MM.1S (cell line): ENCODE results near the gene CABLES1.

Experiments used
- DNase-seq: peaks from one replicate; pipeline ENCODE4 v3.0.0-alpha.2; 2015
- H2AFZ ChIP-seq: fragments of 300-600 bp; sonication (generic); 2 replicates; pipeline ENCODE4 v1.6.0; 2016; ENCODE audit warnings: antibody characterized with exemption, low read length
- H3F3A ChIP-seq: fragments of 300-600 bp; sonication (generic); 2 replicates; pipeline ENCODE4 v1.6.1; 2016; ENCODE audit warnings: mild to moderate bottlenecking, antibody characterized with exemption, low read length, moderate library complexity, mixed read lengths; ENCODE audit not compliant: insufficient read depth
- H3K27ac ChIP-seq: fragments of 300-600 bp; sonication (generic); 2 replicates; pipeline ENCODE4 v1.5.1; 2016; ENCODE audit warnings: mild to moderate bottlenecking, low read length
- H3K27me3 ChIP-seq: fragments of 300-600 bp; sonication (generic); replicated peaks from 2 replicates; pipeline ENCODE4 v1.6.0; 2016; ENCODE audit warnings: low read length; ENCODE audit not compliant: insufficient read depth
- H3K36me3 ChIP-seq: fragments of 300-600 bp; sonication (generic); replicated peaks from 2 replicates; pipeline ENCODE4 v1.6.1; 2016; ENCODE audit warnings: mild to moderate bottlenecking, low read length, mixed read lengths; ENCODE audit not compliant: insufficient read depth
- H3K4me1 ChIP-seq: fragments of 300-600 bp; sonication (generic); 2 replicates; pipeline ENCODE4 v1.6.1; 2016; ENCODE audit warnings: low read length, mixed read lengths
- H3K4me2 ChIP-seq: fragments of 300-600 bp; sonication (generic); 2 replicates; pipeline ENCODE4 v1.6.0; 2016; ENCODE audit warnings: low read depth, low read length
- H3K4me3 ChIP-seq: fragments of 300-600 bp; sonication (generic); 2 replicates; pipeline ENCODE4 v1.5.1; 2016; ENCODE audit warnings: low read length, mixed read lengths
- H3K79me2 ChIP-seq: fragments of 300-600 bp; sonication (generic); 2 replicates; pipeline ENCODE4 v1.6.1; 2016; ENCODE audit warnings: mixed run types, low read length, mixed read lengths
- H3K9ac ChIP-seq: fragments of 300-600 bp; sonication (generic); 2 replicates; pipeline ENCODE4 v1.6.1; 2016; ENCODE audit warnings: low read length, mixed read lengths
- H3K9me2 ChIP-seq: fragments of 300-600 bp; sonication (generic); replicated peaks from 2 replicates; pipeline ENCODE4 v1.6.1; 2016; ENCODE audit warnings: mild to moderate bottlenecking, low read length, mixed read lengths; ENCODE audit not compliant: insufficient read depth
- H3K9me3 ChIP-seq: fragments of 300-600 bp; sonication (generic); replicated peaks from 2 replicates; pipeline ENCODE4 v1.6.1; 2016; ENCODE audit warnings: mild to moderate bottlenecking, low read length, mixed read lengths; ENCODE audit not compliant: insufficient read depth
- H4K20me1 ChIP-seq: fragments of 300-600 bp; sonication (generic); 2 replicates; pipeline ENCODE4 v1.6.1; 2016; ENCODE audit warnings: mild to moderate bottlenecking, low read length, moderate library complexity, mixed read lengths; ENCODE audit not compliant: insufficient read depth
- EZH2 ChIP-seq: fragments of 300-600 bp; sonication (generic); optimal IDR thresholded peaks from 2 replicates; pipeline ENCODE3; 2017; ENCODE audit warnings: low read depth, mild to moderate bottlenecking, antibody characterized with exemption, low read length, mixed read lengths
- EZH2phosphoT487 ChIP-seq: fragments of 300-600 bp; sonication (generic); IDR thresholded peaks from 2 replicates; pipeline ENCODE4 v1.6.1; 2018; ENCODE audit warnings: antibody characterized with exemption, low read length
- TF ChIP-seq, protein P1 (sequence below): fragments of 300-600 bp; sonication (generic); IDR thresholded peaks from 2 replicates; pipeline ENCODE4 v1.5.1; 2016; ENCODE audit warnings: antibody characterized with exemption, low read length, mixed read lengths

The CABLES1 gene

GRCh38 chr18:23208600-23208999 lies 73.3 kb downstream of the CABLES1 start:
- no peak overlapping the region for H3K4me3 ChIP-seq
- no peak overlapping the region for H3K4me2 ChIP-seq
- H3K9me2 ChIP-seq, result no peaks in the 10 kb centered on the region
- TF ChIP-seq, protein P1, sequence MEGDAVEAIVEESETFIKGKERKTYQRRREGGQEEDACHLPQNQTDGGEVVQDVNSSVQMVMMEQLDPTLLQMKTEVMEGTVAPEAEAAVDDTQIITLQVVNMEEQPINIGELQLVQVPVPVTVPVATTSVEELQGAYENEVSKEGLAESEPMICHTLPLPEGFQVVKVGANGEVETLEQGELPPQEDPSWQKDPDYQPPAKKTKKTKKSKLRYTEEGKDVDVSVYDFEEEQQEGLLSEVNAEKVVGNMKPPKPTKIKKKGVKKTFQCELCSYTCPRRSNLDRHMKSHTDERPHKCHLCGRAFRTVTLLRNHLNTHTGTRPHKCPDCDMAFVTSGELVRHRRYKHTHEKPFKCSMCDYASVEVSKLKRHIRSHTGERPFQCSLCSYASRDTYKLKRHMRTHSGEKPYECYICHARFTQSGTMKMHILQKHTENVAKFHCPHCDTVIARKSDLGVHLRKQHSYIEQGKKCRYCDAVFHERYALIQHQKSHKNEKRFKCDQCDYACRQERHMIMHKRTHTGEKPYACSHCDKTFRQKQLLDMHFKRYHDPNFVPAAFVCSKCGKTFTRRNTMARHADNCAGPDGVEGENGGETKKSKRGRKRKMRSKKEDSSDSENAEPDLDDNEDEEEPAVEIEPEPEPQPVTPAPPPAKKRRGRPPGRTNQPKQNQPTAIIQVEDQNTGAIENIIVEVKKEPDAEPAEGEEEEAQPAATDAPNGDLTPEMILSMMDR, result no peak
- TF ChIP-seq EZH2phosphoT487, result no peak
- no peak for TF ChIP-seq EZH2
- H3K27ac ChIP-seq, result no peak overlapping the region
- H3K36me3 ChIP-seq, result peaks cover 10% of the 10 kb centered on the region; the same call in 1 of the 2 replicates
- no peak overlapping the region for H3K9ac ChIP-seq
- H2AFZ ChIP-seq, result no peak overlapping the region
- 0 out of 2 replicates have a peak, but pooled peaks cover 4% of the 10 kb centered on the region for H3F3A ChIP-seq
- no peaks in the 10 kb centered on the region for H3K27me3 ChIP-seq
- H3K4me1 ChIP-seq, result no peaks in the 10 kb centered on the region
- H3K9me3 ChIP-seq, result no peaks in the 10 kb centered on the region
- no peaks in the 10 kb centered on the region for H4K20me1 ChIP-seq
- peaks cover 68% of the 10 kb centered on the region for H3K79me2 ChIP-seq
- no peak for DNase-seq

GRCh38 chr18:23209031-23209430 lies 73.7 kb downstream of the CABLES1 start:
- no peak overlapping the region for H3K4me3 ChIP-seq
- H3K4me1 ChIP-seq, result no peaks in the 10 kb centered on the region
- DNase-seq, result no peak
- H3F3A ChIP-seq, result 0 out of 2 replicates have a peak, but pooled peaks cover 4% of the 10 kb centered on the region
- H3K36me3 ChIP-seq, result peaks cover 10% of the 10 kb centered on the region; the same call in 1 of the 2 replicates
- TF ChIP-seq, protein P1, result no peak
- TF ChIP-seq EZH2phosphoT487 (no peak), EZH2 (no peak)
- no peak overlapping the region for H3K4me2 ChIP-seq
- H3K9ac ChIP-seq, result no peak overlapping the region
- H3K79me2 ChIP-seq, result peaks cover 65% of the 10 kb centered on the region
- H3K27ac ChIP-seq, result no peak overlapping the region
- no peaks in the 10 kb centered on the region for H3K27me3 ChIP-seq
- H4K20me1 ChIP-seq, result no peaks in the 10 kb centered on the region
- H3K9me3 ChIP-seq, result no peaks in the 10 kb centered on the region
- H2AFZ ChIP-seq, result no peak overlapping the region
- H3K9me2 ChIP-seq, result no peaks in the 10 kb centered on the region

DNA sequence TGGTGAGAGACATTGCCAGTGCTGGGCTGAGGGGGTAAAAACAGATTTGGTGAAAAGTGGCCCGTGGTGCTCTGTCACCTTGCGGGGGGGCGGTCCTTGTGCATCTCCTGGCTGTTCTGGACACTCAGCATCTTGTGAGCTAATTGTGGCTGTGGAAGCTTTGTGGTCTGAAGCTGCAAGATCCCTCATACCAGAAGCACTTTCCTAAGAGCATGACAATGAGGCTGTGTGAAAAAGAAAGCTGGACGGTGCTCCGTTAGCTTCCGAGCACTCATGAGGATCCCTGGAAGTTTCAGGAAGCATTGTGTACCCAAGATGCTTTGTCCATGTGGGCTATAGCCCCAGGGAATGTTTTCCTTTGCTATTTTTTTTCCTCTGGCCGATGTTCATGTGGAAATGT lies 74.5 kb downstream of the CABLES1 start:
- no peaks in the 10 kb centered on the region for H3K9me3 ChIP-seq
- DNase-seq, result no peak
- H3K4me1 ChIP-seq, result no peaks in the 10 kb centered on the region
- no peak overlapping the region for H3K4me2 ChIP-seq
- H3K4me3 ChIP-seq, result no peak overlapping the region
- H3K9ac ChIP-seq, result no peak overlapping the region
- H3K9me2 ChIP-seq, result no peaks in the 10 kb centered on the region
- H3K79me2 ChIP-seq, result peaks cover 71% of the 10 kb centered on the region
- no peak overlapping the region for H3K27ac ChIP-seq
- peaks cover 14% of the 10 kb centered on the region; the same call in 1 of the 2 replicates for H3K36me3 ChIP-seq
- H3F3A ChIP-seq, result 0 out of 2 replicates have a peak, but pooled peaks cover 4% of the 10 kb centered on the region
- TF ChIP-seq EZH2 (no peak), EZH2phosphoT487 (no peak)
- TF ChIP-seq, protein P1, result no peak
- no peak overlapping the region for H2AFZ ChIP-seq
- H3K27me3 ChIP-seq, result no peaks in the 10 kb centered on the region
- H4K20me1 ChIP-seq, result no peaks in the 10 kb centered on the region
